Chondrocyte (in vitro differentiated cells): ENCODE measurements around the gene FLNB. TPM values are rescaled to one million over a fixed set of nuclear protein-coding genes. Genes with fewer than 3 reads are reported as not detected.
"Not testable (repeated sequence)": the region's sequence is repeated elsewhere in the genome, so short reads cannot be mapped to it uniquely, and the experiment has no call there.

Source experiments
- DNase-seq: peaks from one replicate; pipeline ENCODE4 v3.0.0; 2021; ENCODE audit warnings: mixed read lengths, low spot score
- H3K27ac Mint-ChIP-seq: one replicate; pipeline ENCODE4 v1.8.0; 2021; ENCODE audit warnings: mild to moderate bottlenecking, moderate library complexity, mixed read lengths; ENCODE audit not compliant: unreplicated experiment
- H3K27me3 Mint-ChIP-seq: 2 replicates; pipeline ENCODE4 v1.8.0; 2021; ENCODE audit warnings: low read depth, mixed read lengths
- H3K36me3 Mint-ChIP-seq: 2 replicates; pipeline ENCODE4 v1.8.0; 2021; ENCODE audit warnings: low read depth, mixed read lengths
- H3K4me1 Mint-ChIP-seq: 2 replicates; pipeline ENCODE4 v1.8.0; 2021; ENCODE audit warnings: low read depth, mild to moderate bottlenecking, mixed read lengths
- H3K4me3 Mint-ChIP-seq: one replicate; pipeline ENCODE4 v1.8.0; 2021; ENCODE audit warnings: mild to moderate bottlenecking, moderate library complexity, mixed read lengths; ENCODE audit not compliant: unreplicated experiment
- H3K9me3 Mint-ChIP-seq: 2 replicates; pipeline ENCODE4 v1.8.0; 2021; ENCODE audit warnings: low read depth, mixed read lengths
- CTCF ChIP-seq: fragments of 200-600 bp; sonication (generic); IDR thresholded peaks from 2 replicates; pipeline ENCODE4 v1.5.0; 2021; ENCODE audit warnings: antibody characterized with exemption, mild to moderate bottlenecking, moderate library complexity
- total RNA-seq: library from RNA; stranded (reverse); gene quantifications from 3 replicates; pipeline ENCODE4 v1.2.1, GENCODE V29; 2021

The FLNB gene
- total RNA-seq, 1 donor from 2014 or later = 70.2 TPM

DNA sequence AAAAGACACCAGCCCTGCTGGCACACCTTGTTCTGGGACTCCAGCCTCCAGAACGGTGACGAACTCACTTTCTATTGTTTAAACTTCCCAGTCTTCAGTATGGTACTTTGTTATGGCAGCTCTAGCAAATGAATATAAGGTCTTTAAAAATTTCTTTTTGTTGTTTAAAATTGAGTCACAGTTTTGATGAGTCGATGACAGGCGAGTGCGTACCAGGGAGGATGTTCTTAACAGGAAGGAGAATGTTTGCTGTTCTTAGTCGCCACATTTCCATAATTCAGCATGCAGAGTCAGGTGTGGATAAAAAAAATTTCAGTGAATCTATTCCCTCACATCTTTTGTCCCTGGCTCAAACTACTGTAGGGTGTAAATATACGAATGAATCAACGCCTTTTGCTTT, 190.1 kb downstream of the FLNB start:
- TF ChIP-seq CTCF = no peak
- Mint-ChIP-seq H3K36me3 (no peaks in the 10 kb centered on the region), H3K4me1 (peaks cover 29% of the 10 kb centered on the region), H3K9me3 (no peaks in the 10 kb centered on the region), H3K4me3 (no peak overlapping the region), H3K27me3 (no peaks in the 10 kb centered on the region), H3K27ac (no peak overlapping the region)
- peak; percentile 3 for DNase-seq

DNA sequence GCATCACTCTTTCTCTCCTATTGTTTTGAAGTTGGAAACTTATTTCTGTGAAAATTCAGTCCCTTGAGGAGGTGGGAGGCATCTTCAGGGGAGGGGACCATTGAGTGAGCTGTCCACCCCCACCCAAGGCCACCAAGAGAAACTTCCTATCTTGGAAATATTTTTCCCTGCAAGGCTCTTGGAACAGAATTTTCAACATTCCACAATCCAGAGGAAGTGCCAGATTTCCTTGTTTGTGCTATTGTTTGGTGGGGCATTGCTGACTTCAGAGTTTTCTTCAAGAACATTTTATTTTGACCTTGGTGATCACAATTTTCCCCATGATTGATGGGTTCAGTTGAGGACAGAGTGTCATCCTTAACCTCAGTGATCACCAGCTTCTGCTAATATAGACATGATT, 190.6 kb downstream of the FLNB start:
- Mint-ChIP-seq H3K9me3 (no peaks in the 10 kb centered on the region), H3K27me3 (no peaks in the 10 kb centered on the region), H3K4me3 (no peak overlapping the region), H3K27ac (no peak overlapping the region), H3K4me1 (peaks cover 29% of the 10 kb centered on the region), H3K36me3 (no peaks in the 10 kb centered on the region)
- DNase-seq = no peak
- no peak for TF ChIP-seq CTCF

DNA sequence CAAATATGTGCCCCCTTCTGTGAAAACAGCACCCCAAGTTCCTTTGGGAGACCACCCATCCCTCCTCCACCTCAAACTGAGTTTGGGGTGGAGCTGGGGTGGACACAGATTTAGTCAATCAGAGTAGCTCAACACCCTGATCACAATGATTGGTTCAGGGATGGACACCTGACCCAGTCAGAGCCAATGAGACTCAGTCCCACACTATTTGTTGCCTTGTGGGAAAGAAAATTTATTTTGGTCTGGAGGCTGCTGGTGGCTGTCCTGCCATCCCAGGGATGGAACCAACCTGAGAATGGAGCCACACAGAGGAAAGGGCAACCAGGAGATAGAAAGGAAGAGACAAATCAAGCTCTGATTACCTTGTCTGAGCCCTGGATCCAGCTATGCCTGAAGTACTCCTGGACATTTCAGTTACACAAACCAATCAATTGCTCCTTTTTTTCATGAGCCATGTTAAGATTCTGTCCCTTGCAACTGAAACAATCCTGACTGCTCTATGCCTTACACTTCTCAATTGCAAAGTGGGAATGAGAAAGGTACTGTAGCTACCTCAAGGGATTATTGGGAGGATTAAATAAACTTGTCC, 192.0 kb downstream of the FLNB start:
- TF ChIP-seq CTCF = no peak
- H3K27ac Mint-ChIP-seq = no peak overlapping the region
- H3K27me3 Mint-ChIP-seq = no peaks in the 10 kb centered on the region
- peaks cover 29% of the 10 kb centered on the region for H3K4me1 Mint-ChIP-seq
- DNase-seq = peak; percentile 9
- no peaks in the 10 kb centered on the region for H3K36me3 Mint-ChIP-seq
- no peaks in the 10 kb centered on the region for H3K9me3 Mint-ChIP-seq
- no peak overlapping the region for H3K4me3 Mint-ChIP-seq

DNA sequence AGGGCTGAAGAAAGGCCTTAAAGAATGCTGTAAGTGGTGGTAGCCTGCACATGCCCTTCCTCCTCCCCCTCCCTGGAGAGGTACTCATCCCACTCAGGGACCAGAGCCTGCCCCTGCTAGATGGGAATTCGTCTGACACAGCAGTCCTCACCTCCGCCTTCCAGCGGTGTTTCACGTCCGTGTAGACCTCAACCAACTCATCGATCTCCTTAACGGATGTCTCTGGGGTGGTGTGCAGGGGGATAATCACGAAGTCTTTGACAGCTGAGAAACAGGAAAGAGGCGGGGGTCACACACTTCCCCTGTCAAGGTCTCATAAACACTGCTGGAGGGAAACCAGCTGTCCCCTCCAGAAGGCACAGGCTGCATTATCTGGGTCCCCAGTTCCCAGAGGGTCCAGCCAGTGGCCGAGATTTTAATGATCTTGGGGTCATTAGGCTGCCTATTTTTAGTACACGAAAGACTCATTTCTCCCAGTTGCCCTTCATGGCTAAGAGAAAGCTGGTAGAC, 192.7 kb downstream of the FLNB start:
- Mint-ChIP-seq H3K36me3 (no peaks in the 10 kb centered on the region), H3K27me3 (no peaks in the 10 kb centered on the region), H3K9me3 (no peaks in the 10 kb centered on the region), H3K27ac (no peak overlapping the region), H3K4me3 (no peak overlapping the region), H3K4me1 (peaks cover 29% of the 10 kb centered on the region)
- peak; percentile 36 for DNase-seq
- TF ChIP-seq CTCF = no peak

GRCh38 chr3:58201451-58201850, 193.2 kb downstream of the FLNB start:
- not testable (repeated sequence) for H3K4me3 Mint-ChIP-seq, H3K27me3 Mint-ChIP-seq, H3K36me3 Mint-ChIP-seq, H3K27ac Mint-ChIP-seq, H3K9me3 Mint-ChIP-seq
- peak; percentile 6 for DNase-seq
- peaks cover 29% of the 10 kb centered on the region for H3K4me1 Mint-ChIP-seq

DNA sequence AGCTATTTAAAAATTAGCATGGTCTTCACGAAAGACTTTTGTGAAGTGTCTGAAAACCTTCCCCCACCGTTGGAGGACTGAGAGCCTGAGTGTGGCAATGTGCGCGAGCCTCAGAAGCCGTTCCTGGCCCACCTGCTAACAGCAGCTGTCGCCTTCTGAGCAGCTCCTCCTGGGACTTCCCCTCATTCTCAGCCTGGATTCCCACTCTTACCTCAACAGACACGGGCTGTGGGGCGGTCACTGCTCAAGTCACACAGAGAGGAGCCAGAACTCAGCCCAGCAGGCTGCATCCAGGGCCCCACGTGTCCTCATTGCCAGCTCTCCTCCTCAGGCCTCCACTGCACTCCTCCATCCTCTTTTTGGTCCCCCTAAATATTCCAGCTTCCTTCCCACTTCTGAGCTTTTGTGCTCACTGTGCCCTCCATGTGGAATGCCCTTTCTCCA, 194.7 kb downstream of the FLNB start:
- no peak for TF ChIP-seq CTCF
- peaks cover 28% of the 10 kb centered on the region for H3K4me1 Mint-ChIP-seq
- no peak overlapping the region for H3K4me3 Mint-ChIP-seq
- no peaks in the 10 kb centered on the region for H3K9me3 Mint-ChIP-seq
- no peaks in the 10 kb centered on the region for H3K36me3 Mint-ChIP-seq
- no peak overlapping the region for H3K27ac Mint-ChIP-seq
- peak; percentile 68 for DNase-seq
- H3K27me3 Mint-ChIP-seq = no peaks in the 10 kb centered on the region
